GM20431 (cell line): ENCODE data around the gene SPON1.
"Not testable (repeated sequence)": the region's sequence is repeated elsewhere in the genome, so short reads cannot be mapped to it uniquely, and the experiment has no call there.

Experiments used
- in situ Hi-C: fragments of 300-500 bp; cut with MseI, MboI; formaldehyde crosslinking; loops from one replicate; pipeline ENCODE4 v1.15.0; 2020; ENCODE audit warnings: low sequenced_read_pairs; ENCODE audit not compliant: unreplicated experiment

The SPON1 gene

DNA sequence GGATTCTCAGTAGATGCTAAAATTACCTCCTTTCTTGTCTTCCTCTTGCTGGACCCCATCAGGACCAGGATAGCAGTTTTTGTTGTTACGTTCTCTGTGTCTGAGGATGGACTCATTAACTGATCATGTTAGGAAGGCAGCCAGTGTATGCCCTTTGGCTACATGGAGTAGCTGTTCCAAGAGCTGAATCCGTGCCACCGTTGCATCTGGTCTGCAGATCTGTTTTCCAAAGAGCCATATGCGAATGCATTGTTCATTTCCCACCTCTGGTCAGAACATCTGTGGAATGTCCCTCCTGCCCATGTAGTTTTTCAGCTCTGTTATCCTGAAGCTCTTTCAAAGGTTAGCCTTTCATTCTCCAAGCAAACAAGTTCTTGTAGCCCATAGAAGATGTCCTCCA lies 188.4 kb downstream of the SPON1 start:
- in situ Hi-C loops = no loop called here

GRCh38 chr11:14154103-14154502 lies 191.6 kb downstream of the SPON1 start:
- in situ Hi-C loops = not testable (repeated sequence)

DNA sequence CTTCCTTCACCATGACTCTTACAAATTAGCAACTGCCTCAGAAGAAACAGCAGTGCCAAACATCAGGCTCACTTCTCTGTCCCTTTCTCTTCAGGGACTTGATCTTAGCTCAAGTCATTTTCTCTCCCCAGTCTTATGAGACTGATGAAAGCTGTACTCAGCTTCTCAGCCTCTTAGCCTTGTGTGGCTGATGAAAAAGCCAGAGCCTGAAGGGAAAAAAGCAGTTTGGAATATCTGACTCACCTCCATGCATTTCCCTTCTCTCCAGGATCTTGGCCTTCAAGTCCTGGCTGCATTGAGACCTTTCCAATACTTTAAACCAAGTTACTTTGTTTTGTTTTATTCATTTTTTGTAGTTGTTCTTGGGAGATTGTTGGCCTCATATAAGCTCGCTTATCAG lies 195.9 kb downstream of the SPON1 start:
- in situ Hi-C loops = no loop called here

DNA sequence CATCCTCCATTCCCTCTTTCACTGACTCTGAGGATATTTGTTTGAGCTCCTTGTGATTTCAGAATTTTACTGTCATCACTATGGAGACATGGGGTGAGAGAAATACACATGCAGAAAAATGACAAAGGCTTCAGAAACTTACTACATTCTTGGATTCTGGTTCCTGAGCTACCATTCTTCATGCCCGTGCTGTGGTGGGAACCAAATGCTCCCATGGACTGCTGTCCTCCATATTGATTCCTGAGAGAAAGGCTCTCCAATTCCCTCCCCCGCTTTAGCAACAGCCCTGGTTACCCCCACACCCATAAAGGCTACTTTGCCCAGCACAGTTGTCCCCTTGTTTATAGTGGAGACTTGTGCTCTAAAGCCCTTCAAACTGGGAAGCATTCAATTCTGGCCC lies 201.1 kb downstream of the SPON1 start:
- in situ Hi-C loops = no loop called here

DNA sequence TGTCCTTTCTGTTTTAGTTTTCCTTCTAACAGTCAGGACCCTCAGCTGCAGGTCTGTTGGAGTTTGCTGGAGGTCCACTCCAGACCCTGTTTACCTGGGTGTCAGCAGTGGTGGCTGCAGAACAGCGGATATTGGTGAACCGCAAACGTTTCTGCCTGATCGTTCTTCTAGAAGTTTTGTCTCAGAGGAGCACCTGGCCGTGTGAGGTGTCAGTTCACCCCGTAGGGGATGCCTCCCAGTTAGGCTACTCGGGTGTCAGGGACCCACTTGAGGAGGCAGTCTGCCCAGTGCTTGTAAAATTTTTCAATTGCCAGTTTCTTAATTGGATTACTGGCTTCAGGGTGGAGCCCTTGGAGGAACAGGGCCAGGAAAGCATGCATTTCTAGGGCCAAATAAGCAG lies 211.2 kb downstream of the SPON1 start:
- in situ Hi-C loops = not testable (repeated sequence)

GRCh38 chr11:14179116-14179820 lies 216.7 kb downstream of the SPON1 start:
- in situ Hi-C loops = no loop called here

GRCh38 chr11:14181121-14181520 lies 218.6 kb downstream of the SPON1 start:
- in situ Hi-C loops = no loop called here

DNA sequence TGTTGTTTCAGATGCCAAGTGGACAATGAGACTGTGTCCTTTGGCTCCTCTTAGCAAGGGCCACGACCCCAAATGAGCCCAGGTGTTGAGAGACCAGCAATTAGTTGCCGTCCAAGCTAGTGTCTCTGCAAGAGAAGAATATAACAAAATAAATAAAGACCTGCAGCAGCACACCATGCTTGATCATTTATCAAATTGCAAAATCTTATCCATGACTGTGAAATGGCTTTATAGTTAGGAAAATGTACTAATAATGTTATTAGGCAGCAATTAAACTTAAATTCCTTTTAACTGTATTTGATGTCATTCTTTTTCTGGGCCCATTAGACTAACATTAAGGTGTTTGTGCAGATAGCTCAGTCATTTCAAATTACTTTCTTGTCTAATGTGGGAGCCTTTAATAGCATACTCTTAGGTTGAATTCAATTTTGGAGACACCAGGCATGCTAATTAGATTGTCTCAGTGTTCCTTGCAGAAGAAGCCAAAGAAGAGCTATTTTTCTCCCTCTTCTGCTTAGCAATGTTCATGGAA lies 220.4 kb downstream of the SPON1 start:
- in situ Hi-C loops = no loop called here

GRCh38 chr11:14184028-14184940 lies 221.8 kb downstream of the SPON1 start:
- in situ Hi-C loops = no loop called here

- in situ Hi-C loops = no loop called here
These were observed 222.9 kb downstream of the SPON1 start for GRCh38 chr11:14185461-14185860.

GRCh38 chr11:14186046-14186775 lies 223.7 kb downstream of the SPON1 start:
- in situ Hi-C loops = no loop called here

DNA sequence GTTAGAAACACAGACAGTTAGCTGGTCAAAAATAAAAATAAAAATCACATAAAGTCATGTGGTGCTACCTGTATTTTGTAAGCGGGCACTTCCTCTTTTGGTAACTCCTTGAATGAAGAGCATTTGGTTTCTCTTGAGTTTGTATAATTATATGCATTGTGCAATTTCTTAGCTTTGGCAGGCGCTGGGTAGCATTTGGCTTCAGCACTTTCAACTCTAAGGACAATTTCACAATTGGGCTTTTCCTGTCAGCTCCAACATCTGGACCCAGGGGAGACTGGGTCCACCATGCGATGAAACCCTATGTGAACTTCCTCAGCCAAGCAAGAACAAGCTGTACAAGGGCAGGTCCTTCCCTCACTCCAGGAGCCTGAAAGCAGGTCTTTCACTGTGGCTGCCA lies 227.4 kb downstream of the SPON1 start:
- in situ Hi-C loops = no loop called here

GRCh38 chr11:14190992-14191778 lies 228.7 kb downstream of the SPON1 start:
- in situ Hi-C loops = no loop called here

DNA sequence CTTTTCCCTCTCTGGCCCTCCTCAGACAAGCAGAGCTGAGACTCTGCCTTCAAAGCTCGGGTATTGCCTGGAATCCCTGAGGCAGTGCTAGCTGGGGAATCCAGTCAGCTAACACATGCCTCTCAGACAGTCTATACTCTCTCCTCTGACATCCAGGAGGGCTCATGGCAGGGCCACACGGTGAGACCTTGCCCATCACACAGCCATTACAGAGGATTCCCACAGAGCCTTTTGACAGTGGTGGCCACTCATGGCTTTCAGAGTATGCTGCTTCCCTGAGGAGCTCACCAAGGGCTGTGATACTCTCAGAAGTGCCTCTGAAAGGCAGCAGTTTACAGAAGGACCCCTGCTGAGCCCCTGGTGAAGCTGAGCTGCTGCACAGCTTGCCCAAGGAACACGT lies 231.1 kb downstream of the SPON1 start:
- in situ Hi-C loops = no loop called here

DNA sequence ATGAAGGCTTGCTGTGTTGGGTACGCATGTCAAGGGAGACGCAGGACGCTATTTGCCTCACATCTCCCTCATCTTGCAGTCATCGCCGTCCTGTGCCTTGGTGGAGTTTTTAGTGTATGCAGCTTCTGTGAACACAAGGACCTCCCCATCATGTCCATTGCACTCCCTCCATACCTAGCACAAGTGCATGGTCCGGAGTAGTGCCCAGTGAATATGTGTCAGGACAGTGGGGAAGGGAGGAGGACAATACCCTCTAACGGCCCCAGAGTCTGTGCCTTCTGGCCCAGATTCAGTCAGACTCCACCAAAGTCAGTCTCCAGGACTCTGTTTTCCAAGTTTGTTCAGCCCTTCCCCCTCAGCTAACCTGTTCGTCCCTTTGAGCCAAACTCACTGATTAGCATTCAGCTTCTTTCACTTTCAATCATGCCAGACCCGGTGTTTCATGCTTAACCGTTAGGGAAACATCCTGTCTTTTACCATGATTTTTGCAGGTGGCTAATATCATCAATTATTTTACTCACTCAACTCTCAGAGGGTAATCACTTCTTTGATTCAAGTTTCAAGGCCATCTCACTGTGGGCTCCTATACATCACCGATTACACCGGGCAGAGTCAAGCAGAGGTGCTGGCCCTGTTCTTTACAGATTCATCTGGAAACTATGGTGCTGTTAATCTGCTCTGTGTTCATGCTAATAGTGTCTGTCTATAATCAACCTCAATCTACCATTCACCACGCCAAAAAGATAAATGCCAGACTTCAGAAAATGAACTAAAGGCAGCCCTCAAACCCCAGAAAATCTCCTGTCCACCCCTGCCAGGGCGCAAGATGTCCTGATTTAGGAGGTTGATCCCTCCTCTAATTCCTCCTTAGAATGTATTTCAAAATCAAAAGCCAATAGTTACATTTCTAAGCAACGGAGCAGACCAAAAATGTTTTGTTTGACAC lies 240.0 kb downstream of the SPON1 start:
- in situ Hi-C loops = no loop called here

DNA sequence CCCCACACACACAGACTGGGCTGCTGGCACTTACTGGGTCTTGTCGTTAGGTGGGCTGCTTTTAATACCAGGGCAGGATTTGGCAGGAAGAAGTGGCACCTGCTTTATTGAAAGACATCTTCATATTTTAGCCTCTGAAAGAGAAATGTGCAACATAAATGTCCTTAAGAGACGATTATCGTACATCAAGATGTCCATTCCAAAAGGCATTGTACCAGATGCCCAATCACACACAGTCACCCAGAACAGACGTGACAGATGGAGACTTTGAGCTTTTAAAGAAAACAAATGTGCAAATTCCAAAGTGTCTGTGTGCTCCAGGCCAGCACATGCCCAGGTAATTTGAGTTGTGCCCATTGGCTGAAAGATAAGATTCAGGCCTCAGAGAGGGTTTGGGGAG lies 240.8 kb downstream of the SPON1 start:
- in situ Hi-C loops = no loop called here

DNA sequence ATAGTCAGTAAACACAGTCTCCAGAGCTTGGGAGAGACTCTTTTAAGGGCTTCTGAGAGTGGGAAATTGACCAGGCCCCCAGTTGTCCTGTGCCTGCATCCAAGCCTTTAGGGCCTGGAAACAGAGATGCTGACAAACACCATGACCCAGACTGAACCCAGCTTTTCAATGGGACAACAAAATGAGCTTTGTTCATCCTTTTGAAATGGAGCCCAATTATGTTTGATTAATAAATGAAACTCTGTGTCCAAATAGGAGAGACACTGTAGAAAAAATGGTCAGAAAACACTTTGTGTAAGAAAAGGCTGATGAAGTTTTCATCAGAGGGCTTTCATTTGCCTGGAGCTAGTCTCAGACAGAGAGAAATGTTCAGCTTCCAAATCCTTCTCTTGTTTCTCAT lies 250.5 kb downstream of the SPON1 start:
- in situ Hi-C loops = no loop called here

DNA sequence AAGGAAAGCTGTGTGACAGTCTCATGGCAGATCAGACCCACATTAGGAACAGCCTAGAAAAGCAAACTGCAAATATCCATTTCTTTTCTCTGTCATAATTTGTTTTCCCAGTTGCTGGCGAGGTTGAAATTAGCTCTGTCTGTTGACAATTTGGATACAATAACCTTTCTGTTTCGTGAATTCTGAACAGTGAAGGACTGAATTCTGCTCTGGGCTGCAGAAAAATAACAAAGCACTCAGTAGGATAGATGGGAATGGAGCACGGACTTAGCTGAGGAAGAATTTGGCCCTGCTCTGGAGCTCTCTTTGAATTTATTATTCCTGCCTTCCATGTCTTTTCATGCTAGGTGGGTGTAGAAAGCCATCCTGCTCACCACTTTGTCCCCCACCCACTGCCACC lies 256.2 kb downstream of the SPON1 start:
- in situ Hi-C loops = no loop called here
